ENCODE measurements around the gene LCAT.

LCAT gene

GRCh38 chr16:67909056-67909742, 34.7 kb downstream of the LCAT start:
- no peak for DNase-seq

GRCh38 chr16:67907397-67908180, 36.3 kb downstream of the LCAT start:
- no peak for DNase-seq

GRCh38 chr16:67902831-67903230, 41.1 kb downstream of the LCAT start:
- no peak for DNase-seq

- no peak for DNase-seq
These were observed 42.2 kb downstream of the LCAT start for GRCh38 chr16:67901734-67902133.

GRCh38 chr16:67897231-67897630, 46.7 kb downstream of the LCAT start:
- DNase-seq: no peak

GRCh38 chr16:67893743-67894399, 50.0 kb downstream of the LCAT start:
- peak in 1 of 2 donors; percentile 11 for DNase-seq

GRCh38 chr16:67892899-67893742, 50.8 kb downstream of the LCAT start, which contains the start of gene PSKH1:
PSKH1 (plus strand) TSS chr16:67893254; CDS start chr16:67908750, 15,496 bp downstream.
- peak; percentile 92 to 94 for DNase-seq

- no peak for DNase-seq
These were observed 51.5 kb downstream of the LCAT start for GRCh38 chr16:67892375-67892774.
